Liver (tissue), 9 donors: ENCODE results near the gene PDE4D. TPM values are rescaled to one million over a fixed set of nuclear protein-coding genes. Genes with fewer than 3 reads are reported as not detected.

Experiments
- DNase-seq: peaks from one replicate; pipeline ENCODE4 v3.0.0-alpha.2; 2017; ENCODE audit warnings: low spot score
- H3K27ac ChIP-seq, 2 donors: one replicate each; pipeline ENCODE4 v1.7.0; 2013; ENCODE audit warnings: inconsistent platforms in 2 of 2, low read length in 2 of 2, control low read depth in 1 of 2, low read depth in 1 of 2, mild to moderate bottlenecking in 1 of 2
- H3K27me3 ChIP-seq, 4 donors: one replicate each; pipeline versions ENCODE4 v1.6.1 to v1.7.0; 2013; ENCODE audit warnings: low read length in 3 of 4, inconsistent platforms in 1 of 4, mild to moderate bottlenecking in 1 of 4, moderate library complexity in 1 of 4; ENCODE audit not compliant: control insufficient read depth in 4 of 4, insufficient read depth in 4 of 4
- H3K36me3 ChIP-seq, 4 donors: one replicate each; pipeline versions ENCODE4 v1.6.1 to v1.7.0; 2013; ENCODE audit warnings: low read length in 3 of 4, mild to moderate bottlenecking in 3 of 4, low read depth in 1 of 4, moderate library complexity in 1 of 4; ENCODE audit not compliant: control insufficient read depth in 4 of 4, insufficient read depth in 3 of 4
- H3K4me1 ChIP-seq, 4 donors: one replicate each; pipeline versions ENCODE4 v1.6.1 to v1.7.0; 2013; ENCODE audit warnings: low read length in 3 of 4, mild to moderate bottlenecking in 3 of 4, moderate library complexity in 1 of 4; ENCODE audit not compliant: control insufficient read depth in 4 of 4, insufficient read depth in 4 of 4
- H3K4me3 ChIP-seq, 3 donors: one replicate each; pipeline versions ENCODE4 v1.6.1 to v1.7.0; 2013; ENCODE audit warnings: low read length in 3 of 3, control low read depth in 1 of 3, low read depth in 1 of 3, mild to moderate bottlenecking in 1 of 3
- H3K9ac ChIP-seq, 2 donors: one replicate each; pipeline ENCODE4 v1.7.0; 2013; ENCODE audit warnings: low read length in 2 of 2, mild to moderate bottlenecking in 2 of 2, moderate library complexity in 2 of 2, control low read depth in 1 of 2, low read depth in 1 of 2
- H3K9me3 ChIP-seq, 4 donors: one replicate each; pipeline versions ENCODE4 v1.6.1 to v1.7.0; 2013; ENCODE audit warnings: low read length in 3 of 4; ENCODE audit not compliant: control insufficient read depth in 4 of 4
- EGR1 ChIP-seq, 2 donors: IDR thresholded peaks; 2 replicates each; pipeline ENCODE4 v1.6.1; 2016 to 2018; ENCODE audit warnings: antibody characterized with exemption in 2 of 2, low read depth in 2 of 2
- FOXA1 ChIP-seq: IDR thresholded peaks from 2 replicates; pipeline ENCODE4 v1.6.1; 2016; ENCODE audit warnings: antibody characterized with exemption
- FOXA2 ChIP-seq: IDR thresholded peaks from 2 replicates; pipeline ENCODE4 v1.6.1; 2016; ENCODE audit warnings: antibody characterized with exemption
- GABPA ChIP-seq, 2 donors: IDR thresholded peaks in 1 of 2; conservative IDR thresholded peaks in 1 of 2; 2 replicates each; pipeline ENCODE4 v1.6.1; 2016; ENCODE audit warnings: antibody characterized with exemption in 2 of 2, mild to moderate bottlenecking in 1 of 2, moderate library complexity in 1 of 2
- HNF4G ChIP-seq: IDR thresholded peaks from 2 replicates; pipeline ENCODE4 v1.6.1; 2016; ENCODE audit warnings: antibody characterized with exemption
- NR2F2 ChIP-seq: IDR thresholded peaks from 2 replicates; pipeline ENCODE4 v1.6.1; 2016; ENCODE audit warnings: antibody characterized with exemption
- RAD21 ChIP-seq, 2 donors: IDR thresholded peaks; 2 replicates each; pipeline ENCODE4 v1.6.1; 2016; ENCODE audit warnings: antibody characterized with exemption in 2 of 2, mild to moderate bottlenecking in 2 of 2
- RXRA ChIP-seq, 2 donors: IDR thresholded peaks; 2 replicates each; pipeline ENCODE4 v1.6.1; 2017 to 2018; ENCODE audit warnings: antibody characterized with exemption in 2 of 2, mild to moderate bottlenecking in 1 of 2
- SP1 ChIP-seq: IDR thresholded peaks from 2 replicates; pipeline ENCODE4 v1.6.1; 2018; ENCODE audit warnings: antibody characterized with exemption, mild to moderate bottlenecking
- TAF1 ChIP-seq: conservative IDR thresholded peaks from 2 replicates; pipeline ENCODE4 v1.6.1; 2016; ENCODE audit warnings: antibody characterized with exemption, mild to moderate bottlenecking
- YY1 ChIP-seq: IDR thresholded peaks from 2 replicates; pipeline ENCODE4 v1.6.1; 2016; ENCODE audit warnings: antibody characterized with exemption, mild to moderate bottlenecking
- WGBS: extraction: QIAGEN DNeasy Blood & Tissue Kit; methylation state at CpG from one replicate; pipeline ENCODE4 v1.1.7; 2013; 5-methylcytosine and 5-hydroxymethylcytosine counted together
- polyA plus RNA-seq, 2 donors: library from polyadenylated mRNA; stranded (reverse) in 1 of 2; unstranded in 1 of 2; fragments of 200-250 nt in 1 of 2; fragments of >200 nt in 1 of 2; fragmentation: Nextera tagmentation in 1 of 2; extraction: Ambion mirVana in 1 of 2; gene quantifications; one replicate each; pipeline versions ENCODE4 v1.2.1 to v1.2.3, GENCODE V29; 2013 to 2015
- total RNA-seq, 2 donors: library from RNA; depleted of rRNA; stranded (reverse); fragments of >200 nt; gene quantifications; one replicate each; pipeline ENCODE4 v1.2.3, GENCODE V29; 2014
- TF ChIP-seq, protein P1 (sequence below): IDR thresholded peaks from 2 replicates; pipeline ENCODE4 v1.6.1; 2016; ENCODE audit warnings: antibody characterized with exemption
- TF ChIP-seq, protein P2 (sequence below): fragments of 150-350 bp; IDR thresholded peaks from 2 replicates; pipeline ENCODE4 v1.5.1; 2017; ENCODE audit warnings: improper control_type of control experiment, low read depth, low read length; ENCODE audit not compliant: missing input control
- TF ChIP-seq, protein P3 (sequence below): IDR thresholded peaks from 2 replicates; pipeline ENCODE4 v1.6.1; 2016; ENCODE audit warnings: antibody characterized with exemption
- TF ChIP-seq, protein P4 (sequence below): IDR thresholded peaks from 2 replicates; pipeline ENCODE4 v1.6.1; 2016; ENCODE audit warnings: antibody characterized with exemption
- donor health status: healthy.
- donor health status: healthy.
- donor health status: healthy.
- donor health status: healthy.
- donor health status: healthy.

Gene PDE4D
- total and polyA plus RNA-seq, 4 donors = 0.67 to 11.9 (median 6.5) TPM

DNA sequence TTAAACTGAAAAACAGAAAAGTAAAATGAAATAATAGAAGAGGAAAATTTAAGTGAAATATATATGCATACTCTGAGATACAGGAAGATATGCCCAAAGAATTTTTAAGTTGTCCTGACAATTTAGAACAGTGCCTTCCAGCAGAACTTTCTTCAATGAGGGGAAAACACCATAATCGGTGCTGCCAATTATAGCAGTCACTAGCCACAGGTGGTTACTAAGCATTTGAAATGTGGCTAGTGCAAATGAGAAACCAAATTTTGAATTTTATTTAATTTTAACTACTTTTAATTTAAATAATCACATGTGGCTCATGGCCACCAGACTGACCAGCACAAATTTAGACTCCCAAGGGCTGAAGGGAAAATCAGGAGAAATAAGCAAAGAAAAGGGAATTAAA lies 900.1 kb downstream of the PDE4D start:
- H3K4me3 ChIP-seq = no peak overlapping the region
- H3K27me3 ChIP-seq = no peaks in the 10 kb centered on the region
- no peak overlapping the region for H3K9ac ChIP-seq
- 89% methylated on average over 1 of the region's 1 CpG for WGBS
- TF ChIP-seq, protein P1, sequence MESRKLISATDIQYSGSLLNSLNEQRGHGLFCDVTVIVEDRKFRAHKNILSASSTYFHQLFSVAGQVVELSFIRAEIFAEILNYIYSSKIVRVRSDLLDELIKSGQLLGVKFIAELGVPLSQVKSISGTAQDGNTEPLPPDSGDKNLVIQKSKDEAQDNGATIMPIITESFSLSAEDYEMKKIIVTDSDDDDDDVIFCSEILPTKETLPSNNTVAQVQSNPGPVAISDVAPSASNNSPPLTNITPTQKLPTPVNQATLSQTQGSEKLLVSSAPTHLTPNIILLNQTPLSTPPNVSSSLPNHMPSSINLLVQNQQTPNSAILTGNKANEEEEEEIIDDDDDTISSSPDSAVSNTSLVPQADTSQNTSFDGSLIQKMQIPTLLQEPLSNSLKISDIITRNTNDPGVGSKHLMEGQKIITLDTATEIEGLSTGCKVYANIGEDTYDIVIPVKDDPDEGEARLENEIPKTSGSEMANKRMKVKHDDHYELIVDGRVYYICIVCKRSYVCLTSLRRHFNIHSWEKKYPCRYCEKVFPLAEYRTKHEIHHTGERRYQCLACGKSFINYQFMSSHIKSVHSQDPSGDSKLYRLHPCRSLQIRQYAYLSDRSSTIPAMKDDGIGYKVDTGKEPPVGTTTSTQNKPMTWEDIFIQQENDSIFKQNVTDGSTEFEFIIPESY = no peak
- no peak for TF ChIP-seq NR2F2
- TF ChIP-seq, protein P2, sequence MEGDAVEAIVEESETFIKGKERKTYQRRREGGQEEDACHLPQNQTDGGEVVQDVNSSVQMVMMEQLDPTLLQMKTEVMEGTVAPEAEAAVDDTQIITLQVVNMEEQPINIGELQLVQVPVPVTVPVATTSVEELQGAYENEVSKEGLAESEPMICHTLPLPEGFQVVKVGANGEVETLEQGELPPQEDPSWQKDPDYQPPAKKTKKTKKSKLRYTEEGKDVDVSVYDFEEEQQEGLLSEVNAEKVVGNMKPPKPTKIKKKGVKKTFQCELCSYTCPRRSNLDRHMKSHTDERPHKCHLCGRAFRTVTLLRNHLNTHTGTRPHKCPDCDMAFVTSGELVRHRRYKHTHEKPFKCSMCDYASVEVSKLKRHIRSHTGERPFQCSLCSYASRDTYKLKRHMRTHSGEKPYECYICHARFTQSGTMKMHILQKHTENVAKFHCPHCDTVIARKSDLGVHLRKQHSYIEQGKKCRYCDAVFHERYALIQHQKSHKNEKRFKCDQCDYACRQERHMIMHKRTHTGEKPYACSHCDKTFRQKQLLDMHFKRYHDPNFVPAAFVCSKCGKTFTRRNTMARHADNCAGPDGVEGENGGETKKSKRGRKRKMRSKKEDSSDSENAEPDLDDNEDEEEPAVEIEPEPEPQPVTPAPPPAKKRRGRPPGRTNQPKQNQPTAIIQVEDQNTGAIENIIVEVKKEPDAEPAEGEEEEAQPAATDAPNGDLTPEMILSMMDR = no peak
- TF ChIP-seq TAF1 = no peak
- TF ChIP-seq, protein P3, sequence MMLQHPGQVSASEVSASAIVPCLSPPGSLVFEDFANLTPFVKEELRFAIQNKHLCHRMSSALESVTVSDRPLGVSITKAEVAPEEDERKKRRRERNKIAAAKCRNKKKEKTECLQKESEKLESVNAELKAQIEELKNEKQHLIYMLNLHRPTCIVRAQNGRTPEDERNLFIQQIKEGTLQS = no peak
- no peak for TF ChIP-seq GABPA (IDR thresholded peaks at IDR 0.05 in 1 of 2, conservative IDR thresholded peaks at IDR 0.05 in 1 of 2)
- TF ChIP-seq FOXA1 = no peak
- TF ChIP-seq RXRA (IDR thresholded peaks at IDR 0.05) = no peak
- no peak for TF ChIP-seq RAD21 (IDR thresholded peaks at IDR 0.05)
- no peak for TF ChIP-seq HNF4G
- no peak for TF ChIP-seq SP1
- H3K27ac ChIP-seq = no peak overlapping the region
- H3K9me3 ChIP-seq = no peaks in the 10 kb centered on the region
- H3K4me1 ChIP-seq = no peaks in the 10 kb centered on the region
- DNase-seq = no peak
- no peaks in the 10 kb centered on the region for H3K36me3 ChIP-seq

DNA sequence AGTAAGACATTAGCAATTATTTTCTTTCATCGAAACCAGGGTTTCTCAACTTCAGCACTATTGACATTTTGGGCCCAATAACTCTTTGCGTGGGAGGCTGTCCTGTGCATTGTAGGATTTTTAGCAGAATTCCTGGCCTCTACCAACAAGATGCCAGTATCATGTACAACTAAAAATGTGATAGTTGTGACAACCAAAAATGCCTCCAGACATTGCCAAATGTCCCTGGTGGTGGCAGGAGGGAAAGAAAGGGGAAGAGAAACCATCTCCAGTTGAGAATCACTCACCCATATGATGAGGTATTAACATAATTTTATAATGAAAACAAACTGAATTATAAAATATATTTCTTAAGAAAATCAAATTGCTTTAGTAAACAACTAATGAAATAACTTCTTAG lies 904.6 kb downstream of the PDE4D start:
- Histone ChIP-seq H3K9ac (no peak overlapping the region), H3K9me3 (no peaks in the 10 kb centered on the region), H3K27ac (no peak overlapping the region), H3K36me3 (no peaks in the 10 kb centered on the region), H3K27me3 (no peaks in the 10 kb centered on the region), H3K4me1 (no peaks in the 10 kb centered on the region), H3K4me3 (no peak overlapping the region)
- no peak for TF ChIP-seq EGR1 (IDR thresholded peaks at IDR 0.05; ENCODE audit: low read depth in 2 of 2)
- TF ChIP-seq, protein P4, sequence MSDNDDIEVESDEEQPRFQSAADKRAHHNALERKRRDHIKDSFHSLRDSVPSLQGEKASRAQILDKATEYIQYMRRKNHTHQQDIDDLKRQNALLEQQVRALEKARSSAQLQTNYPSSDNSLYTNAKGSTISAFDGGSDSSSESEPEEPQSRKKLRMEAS = no peak
- TF ChIP-seq, protein P3 = no peak
- TF ChIP-seq, protein P1 = no peak
- TF ChIP-seq TAF1 = no peak
- no peak for TF ChIP-seq FOXA2
- TF ChIP-seq SP1 = no peak
- TF ChIP-seq YY1 = no peak
- TF ChIP-seq, protein P2 = no peak
- no peak for TF ChIP-seq FOXA1
- no peak for DNase-seq
- 99% methylated on average over 2 of the region's 2 CpGs for WGBS
